HCT116 (cell line): ENCODE measurements around the gene AP1B1. TPM values are rescaled to one million over a fixed set of nuclear protein-coding genes. Genes with fewer than 3 reads are reported as not detected.

Experiments
- ATAC-seq: fragments of 200-7000 bp; cut with Tn5 transposase; 2 replicates; pipeline ENCODE4 v1.9.1; 2020; ENCODE audit warnings: mild to moderate bottlenecking, moderate library complexity
- BruUV-seq: library from RNA; stranded (reverse); fragments of 400-500 nt; replicated peaks from 2 replicates; lab custom pipeline; 2021; lab: Mats Ljungman, UMichigan
- CTCF ChIA-PET: fragments of 300-600 bp; sonication (Branson Sonifier 250); formaldehyde crosslinking; loops from one replicate; lab custom pipeline; 2021; ENCODE audit warnings: antibody characterized with exemption; lab: Charles Lee
- POLR2A ChIA-PET: fragments of 300-600, 350-600 bp; sonication (Branson Sonifier 250); formaldehyde crosslinking; loops from one replicate; lab custom pipeline; 2021; ENCODE audit warnings: antibody characterized with exemption; lab: Charles Lee
- RAD21 ChIA-PET, 2 experiments: fragments of 300-600 bp; sonication (Branson Sonifier 250); formaldehyde crosslinking; loops; one replicate each; lab custom pipeline; 2023; ENCODE audit warnings: low total read pairs in 2 of 2; ENCODE audit not compliant: uncharacterized antibody in 2 of 2, unreplicated experiment in 2 of 2, low non-redundant PET in 1 of 2; lab: Charles Lee
- DNase-seq: peaks from one replicate; pipeline ENCODE4 v3.0.0-alpha.2; 2010; ENCODE audit warnings: low read depth, low spot score
- H2AFZ ChIP-seq: fragments of 200-600 bp; shearing (Covaris generic), sonication (generic); 2 replicates; pipeline ENCODE4 v1.6.1; 2017; ENCODE audit warnings: low read depth, mixed run types, mixed read lengths, antibody characterized with exemption, low read length; ENCODE audit not compliant: poor library complexity, severe bottlenecking
- H3K27ac ChIP-seq: 2 replicates; pipeline ENCODE4 v1.5.1; 2012; ENCODE audit warnings: low read depth, low read length
- H3K27me3 ChIP-seq: fragments of 200-600 bp; sonication (generic); 2 replicates; pipeline ENCODE4 v1.6.1; 2016; ENCODE audit warnings: mixed run types, low read length, mixed read lengths; ENCODE audit not compliant: insufficient read depth
- H3K36me3 ChIP-seq, 2 experiments: fragments of 200-500 bp in 1 of 2; fragments of 200-600 bp in 1 of 2; sonication (Bioruptor generic) in 1 of 2; sonication (generic) in 1 of 2; 2 replicates each; pipeline versions ENCODE4 v1.5.1 to v1.6.1; 2014 to 2016; ENCODE audit warnings: low read length in 2 of 2, inconsistent platforms in 1 of 2, mixed read lengths in 1 of 2, mixed run types in 1 of 2; ENCODE audit not compliant: insufficient read depth in 2 of 2, control insufficient read depth in 1 of 2
- H3K4me1 ChIP-seq, 2 experiments: fragments of 200-600 bp in 1 of 2; sonication (generic) in 1 of 2; 2 replicates each; pipeline versions ENCODE4 v1.5.1 to v1.6.1; 2012 to 2017; ENCODE audit warnings: low read length in 2 of 2, inconsistent platforms in 1 of 2, mild to moderate bottlenecking in 1 of 2, mixed read lengths in 1 of 2, mixed run types in 1 of 2, moderate library complexity in 1 of 2; ENCODE audit not compliant: insufficient read depth in 2 of 2, control insufficient read depth in 1 of 2
- H3K4me2 ChIP-seq: fragments of 200-600 bp; sonication (generic); 2 replicates; pipeline ENCODE4 v1.6.1; 2017; ENCODE audit warnings: mixed run types, low read length, mixed read lengths
- H3K4me3 ChIP-seq, 2 experiments: fragments of 200-600 bp in 1 of 2; sonication (generic) in 1 of 2; replicated peaks in 1 of 2; 2 replicates each; pipeline ENCODE4 v1.5.1; 2011 to 2016; ENCODE audit warnings: low read length in 2 of 2, control low read depth in 1 of 2, low read depth in 1 of 2, mild to moderate bottlenecking in 1 of 2, mixed read lengths in 1 of 2, mixed run types in 1 of 2
- H3K79me2 ChIP-seq: fragments of 200-600 bp; sonication (generic); 2 replicates; pipeline ENCODE4 v1.6.1; 2017; ENCODE audit warnings: mild to moderate bottlenecking, mixed run types, low read length, moderate library complexity, mixed read lengths; ENCODE audit not compliant: insufficient read depth
- H3K9ac ChIP-seq: fragments of 200-600 bp; sonication (generic); 2 replicates; pipeline ENCODE4 v1.6.1; 2016; ENCODE audit warnings: low read length, mixed read lengths
- H3K9me2 ChIP-seq: fragments of 200-600 bp; sonication (generic), shearing (Covaris generic); 2 replicates; pipeline ENCODE4 v1.6.1; 2017; ENCODE audit warnings: mixed run types, mild to moderate bottlenecking, moderate library complexity; ENCODE audit not compliant: insufficient read depth
- H3K9me3 ChIP-seq, 2 experiments: fragments of 200-500 bp in 1 of 2; fragments of 200-600 bp in 1 of 2; sonication (Bioruptor generic) in 1 of 2; sonication (generic) in 1 of 2; 2 replicates each; pipeline ENCODE4 v1.6.1; 2014 to 2017; ENCODE audit warnings: low read length in 2 of 2, mixed read lengths in 2 of 2, inconsistent platforms in 1 of 2, low read depth in 1 of 2, mild to moderate bottlenecking in 1 of 2, mixed run types in 1 of 2, moderate library complexity in 1 of 2; ENCODE audit not compliant: control insufficient read depth in 1 of 2, insufficient read depth in 1 of 2
- H4K20me1 ChIP-seq: fragments of 200-600 bp; sonication (generic), shearing (Covaris generic); 2 replicates; pipeline ENCODE4 v1.6.1; 2017; ENCODE audit warnings: mixed run types, mild to moderate bottlenecking, moderate library complexity; ENCODE audit not compliant: insufficient read depth
- ATF3 ChIP-seq: IDR thresholded peaks from 2 replicates; pipeline ENCODE4 v1.6.1; 2012
- CBX3 ChIP-seq: IDR thresholded peaks from 2 replicates; pipeline ENCODE4 v1.6.1; 2012; ENCODE audit warnings: low read depth
- CEBPB ChIP-seq: IDR thresholded peaks from 2 replicates; pipeline ENCODE4 v1.6.1; 2012; ENCODE audit warnings: low read depth
- EGR1 ChIP-seq: IDR thresholded peaks from 2 replicates; pipeline ENCODE4 v1.6.1; 2012; ENCODE audit warnings: low read depth
- ELF1 ChIP-seq: IDR thresholded peaks from 2 replicates; pipeline ENCODE4 v1.6.1; 2012; ENCODE audit warnings: low read depth, borderline replicate concordance
- EZH2 ChIP-seq: fragments of 200-600 bp; sonication (generic); IDR thresholded peaks from 2 replicates; pipeline ENCODE4 v1.6.1; 2017; ENCODE audit warnings: antibody characterized with exemption, mixed run types
- EZH2phosphoT487 ChIP-seq: fragments of 200-600 bp; IDR thresholded peaks from 2 replicates; pipeline ENCODE4 v1.6.1; 2018; ENCODE audit warnings: antibody characterized with exemption, borderline replicate concordance
- FOSL1 ChIP-seq: IDR thresholded peaks from 2 replicates; pipeline ENCODE4 v1.6.1; 2012; ENCODE audit warnings: low read depth
- JUND ChIP-seq: IDR thresholded peaks from 2 replicates; pipeline ENCODE4 v1.6.1; 2012
- POLR2A ChIP-seq: IDR thresholded peaks from 2 replicates; pipeline ENCODE4 v1.7.0; 2011; ENCODE audit warnings: borderline replicate concordance; ENCODE audit not compliant: insufficient read depth, insufficient read length; ENCODE audit errors: extremely low read depth
- POLR2AphosphoS5 ChIP-seq: IDR thresholded peaks from 2 replicates; pipeline ENCODE4 v1.6.1; 2011; ENCODE audit warnings: mild to moderate bottlenecking, low read depth, low read length, moderate library complexity
- RAD21 ChIP-seq: IDR thresholded peaks from 2 replicates; pipeline ENCODE4 v1.6.1; 2012; ENCODE audit warnings: low read depth, mild to moderate bottlenecking
- REST ChIP-seq: IDR thresholded peaks from 2 replicates; pipeline ENCODE4 v1.6.1; 2012; ENCODE audit warnings: low read depth
- SIN3A ChIP-seq: IDR thresholded peaks from 2 replicates; pipeline ENCODE4 v1.6.1; 2012; ENCODE audit warnings: low read depth
- SRF ChIP-seq: IDR thresholded peaks from 2 replicates; pipeline ENCODE4 v1.6.1; 2012; ENCODE audit warnings: low read depth
- TCF7L2 ChIP-seq: IDR thresholded peaks from 2 replicates; pipeline ENCODE4 v1.7.0; 2011; ENCODE audit warnings: borderline replicate concordance, inconsistent platforms; ENCODE audit not compliant: insufficient read depth, insufficient read length; ENCODE audit errors: extremely low read depth
- YY1 ChIP-seq: IDR thresholded peaks from 2 replicates; pipeline ENCODE4 v1.6.1; 2011; ENCODE audit warnings: low read length, low read depth, moderate library complexity, mild to moderate bottlenecking; ENCODE audit not compliant: insufficient replicate concordance; ENCODE audit errors: extremely low read depth
- ZBTB33 ChIP-seq: IDR thresholded peaks from 2 replicates; pipeline ENCODE4 v1.6.1; 2011; ENCODE audit warnings: mild to moderate bottlenecking, low read length, moderate library complexity; ENCODE audit not compliant: insufficient replicate concordance; ENCODE audit errors: extremely low read depth
- ZNF274 ChIP-seq: fragments of 200-500 bp; sonication (Bioruptor generic); IDR thresholded peaks from 2 replicates; pipeline ENCODE4 v1.6.1; 2014; ENCODE audit warnings: mild to moderate bottlenecking, low read depth, low read length, inconsistent platforms
- intact Hi-C: fragments of 100-400 bp; cut with micrococcal nuclease; formaldehyde crosslinking; loops from 2 replicates; pipeline ENCODE4 v1.10.0; 2022
- total RNA-seq: library from RNA; stranded (reverse); gene quantifications from one replicate; pipeline ENCODE4 v1.2.1, GENCODE V29; 2021; ENCODE audit not compliant: unreplicated experiment

The AP1B1 gene
- total RNA-seq, 1 experiment from 2014 or later, result 60.4 TPM

GRCh38 chr22:29338398-29338797, 50.0 kb downstream of the AP1B1 start:
- no peak overlapping the region for H2AFZ ChIP-seq
- H3K9me3 ChIP-seq, result no peaks in the 10 kb centered on the region
- TF ChIP-seq EZH2, result no peak
- TF ChIP-seq RAD21, result no peak
- TF ChIP-seq SRF, result no peak
- TF ChIP-seq POLR2A, result no peak
- no peak for TF ChIP-seq ZNF274
- no peak for TF ChIP-seq TCF7L2
- TF ChIP-seq EZH2phosphoT487, result no peak
- no peak for TF ChIP-seq SIN3A
- TF ChIP-seq POLR2AphosphoS5, result no peak
- no peak for TF ChIP-seq EGR1
- TF ChIP-seq CBX3, result no peak
- no peak for TF ChIP-seq JUND
- TF ChIP-seq ATF3, result no peak
- TF ChIP-seq ELF1, result no peak
- no peak for TF ChIP-seq FOSL1
- no peak for TF ChIP-seq REST
- no peak for TF ChIP-seq ZBTB33
- TF ChIP-seq YY1, result no peak
- TF ChIP-seq CEBPB, result no peak
- no TSS peak for BruUV-seq
- no peak overlapping the region for H3K27ac ChIP-seq
- DNase-seq (no peak), ATAC-seq (no peak)
- intact Hi-C loops, result no loop called here
- no peaks in the 10 kb centered on the region for H4K20me1 ChIP-seq
- RAD21 ChIA-PET, result no interaction called here
- H3K4me1 ChIP-seq, result peaks cover 6 to 8% of the 10 kb centered on the region in 2 experiments
- H3K9me2 ChIP-seq, result no peaks in the 10 kb centered on the region
- no peak overlapping the region for H3K4me2 ChIP-seq
- H3K4me3 ChIP-seq, result no peak overlapping the region
- peaks cover 16 to 25% of the 10 kb centered on the region in 2 experiments for H3K36me3 ChIP-seq
- no peaks in the 10 kb centered on the region for H3K27me3 ChIP-seq
- H3K79me2 ChIP-seq, result no peaks in the 10 kb centered on the region
- H3K9ac ChIP-seq, result no peak overlapping the region
- CTCF ChIA-PET, result no interaction called here
- POLR2A ChIA-PET, result no interaction called here
